SK-N-SH (cell line): ENCODE data around the gene NT5DC3.

ENCODE experiments used
- CTCF ChIP-seq: fragments of 200-600 bp; sonication (generic); IDR thresholded peaks from 2 replicates; pipeline ENCODE4 v1.6.1; 2017; ENCODE audit warnings: antibody characterized with exemption, mild to moderate bottlenecking, moderate library complexity
- MAX ChIP-seq: IDR thresholded peaks from 2 replicates; pipeline ENCODE4 v1.4.0; 2012; ENCODE audit warnings: low read depth
- MXI1 ChIP-seq: IDR thresholded peaks from 2 replicates; pipeline ENCODE4 v1.6.1; 2012; ENCODE audit warnings: mild to moderate bottlenecking, low read depth, low read length, improper control_type of control experiment
- POLR2AphosphoS5 ChIP-seq: IDR thresholded peaks from 2 replicates; pipeline ENCODE4 v1.6.1; 2012; ENCODE audit warnings: low read depth, low read length
- RFX5 ChIP-seq: IDR thresholded peaks from 2 replicates; pipeline ENCODE4 v1.6.1; 2012; ENCODE audit warnings: mild to moderate bottlenecking, improper control_type of control experiment, low read length
- USF2 ChIP-seq: fragments of 150-350 bp; IDR thresholded peaks from 2 replicates; pipeline ENCODE4 v1.6.1; 2017; ENCODE audit warnings: antibody characterized with exemption, low read length, low read depth, borderline replicate concordance

GRCh38 chr12:103807561-103808238 is 33.3 kb downstream of the NT5DC3 start:
- TF ChIP-seq USF2: no peak
- TF ChIP-seq POLR2AphosphoS5: no peak
- TF ChIP-seq MAX: no peak
- TF ChIP-seq CTCF: no peak
- no peak for TF ChIP-seq RFX5
- no peak for TF ChIP-seq MXI1
